Measurements from ENCODE around the gene ADAM19. TPM values are rescaled to one million over a fixed set of nuclear protein-coding genes. Genes with fewer than 3 reads are reported as not detected.

ADAM19 gene
- polyA plus RNA-seq, 1 of the 3 experiments (the other 2 are of a cell fraction), result 46.9 TPM

- Histone ChIP-seq H2AFZ (ENCODE audit: low read depth) (no peak overlapping the region), H3K9me3 (no peaks in the 10 kb centered on the region), H3K9ac (no peak overlapping the region), H3K27ac (ENCODE audit: low read depth in 2 of 2, low read length in 1 of 2) (no peak overlapping the region), H3K9me2 (no peaks in the 10 kb centered on the region), H3K4me1 (ENCODE audit: control insufficient read depth in 1 of 2, insufficient read depth in 2 of 2, low read depth in 1 of 2, low read length in 1 of 2) (peaks cover 0 to 12% of the 10 kb centered on the region in 2 experiments; a peak in 3 of 4 replicates), H3F3A (replicated peaks; ENCODE audit: insufficient read depth) (peaks cover 15% of the 10 kb centered on the region), H4K20me1 (ENCODE audit: insufficient read depth) (peaks cover 5% of the 10 kb centered on the region; the same call in 1 of the 2 replicates), H3K79me2 (ENCODE audit: insufficient read depth) (peaks cover 84% of the 10 kb centered on the region), H3K4me2 (no peak overlapping the region), H3K4me3 (ENCODE audit: low read depth in 2 of 2, low read length in 1 of 2) (no peak overlapping the region), H3K36me3 (replicated peaks in 1 of 2; ENCODE audit: control insufficient read depth in 1 of 2, insufficient read depth in 2 of 2, low read length in 1 of 2) (peaks cover 46 to 78% of the 10 kb centered on the region in 2 experiments), H3K27me3 (ENCODE audit: insufficient read depth) (no peaks in the 10 kb centered on the region)
- TF ChIP-seq FOXM1 (IDR thresholded peaks at IDR 0.05; ENCODE audit: low read depth) (no peak), NFIC (IDR thresholded peaks at IDR 0.05; ENCODE audit: borderline replicate concordance) (no peak), JUND (IDR thresholded peaks at IDR 0.05) (no peak), RCOR1 (IDR thresholded peaks at IDR 0.05; ENCODE audit: low read length) (no peak), SMC3 (IDR thresholded peaks at IDR 0.05; ENCODE audit: low read depth, low read length) (no peak), TCF12 (IDR thresholded peaks at IDR 0.05) (no peak), MAX (IDR thresholded peaks at IDR 0.05; ENCODE audit: low read depth) (no peak), ELF1 (IDR thresholded peaks at IDR 0.05) (no peak), SIN3A (IDR thresholded peaks at IDR 0.05; ENCODE audit: borderline replicate concordance, low read depth, low read length) (no peak), RFX5 (IDR thresholded peaks at IDR 0.05; ENCODE audit: low read length) (no peak), RXRA (IDR thresholded peaks at IDR 0.05; ENCODE audit: borderline replicate concordance, low read depth) (no peak), YY1 (IDR thresholded peaks at IDR 0.05; ENCODE audit: low read depth) (no peak), TEAD4 (IDR thresholded peaks at IDR 0.05; ENCODE audit: borderline replicate concordance, insufficient read depth) (no peak), MXI1 (IDR thresholded peaks at IDR 0.05; ENCODE audit: low read depth, low read length) (no peak), GATA2 (CRISPR knock-in tag; IDR thresholded peaks at IDR 0.05) (no peak), FOSL2 (IDR thresholded peaks at IDR 0.05; ENCODE audit: borderline replicate concordance, low read depth) (no peak), NRF1 (IDR thresholded peaks at IDR 0.05; ENCODE audit: low read depth, low read length) (no peak)
- TF ChIP-seq, protein P1, sequence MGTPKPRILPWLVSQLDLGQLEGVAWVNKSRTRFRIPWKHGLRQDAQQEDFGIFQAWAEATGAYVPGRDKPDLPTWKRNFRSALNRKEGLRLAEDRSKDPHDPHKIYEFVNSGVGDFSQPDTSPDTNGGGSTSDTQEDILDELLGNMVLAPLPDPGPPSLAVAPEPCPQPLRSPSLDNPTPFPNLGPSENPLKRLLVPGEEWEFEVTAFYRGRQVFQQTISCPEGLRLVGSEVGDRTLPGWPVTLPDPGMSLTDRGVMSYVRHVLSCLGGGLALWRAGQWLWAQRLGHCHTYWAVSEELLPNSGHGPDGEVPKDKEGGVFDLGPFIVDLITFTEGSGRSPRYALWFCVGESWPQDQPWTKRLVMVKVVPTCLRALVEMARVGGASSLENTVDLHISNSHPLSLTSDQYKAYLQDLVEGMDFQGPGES (IDR thresholded peaks at IDR 0.05; ENCODE audit: low read depth, low read length), result no peak
- TF ChIP-seq, protein P2, sequence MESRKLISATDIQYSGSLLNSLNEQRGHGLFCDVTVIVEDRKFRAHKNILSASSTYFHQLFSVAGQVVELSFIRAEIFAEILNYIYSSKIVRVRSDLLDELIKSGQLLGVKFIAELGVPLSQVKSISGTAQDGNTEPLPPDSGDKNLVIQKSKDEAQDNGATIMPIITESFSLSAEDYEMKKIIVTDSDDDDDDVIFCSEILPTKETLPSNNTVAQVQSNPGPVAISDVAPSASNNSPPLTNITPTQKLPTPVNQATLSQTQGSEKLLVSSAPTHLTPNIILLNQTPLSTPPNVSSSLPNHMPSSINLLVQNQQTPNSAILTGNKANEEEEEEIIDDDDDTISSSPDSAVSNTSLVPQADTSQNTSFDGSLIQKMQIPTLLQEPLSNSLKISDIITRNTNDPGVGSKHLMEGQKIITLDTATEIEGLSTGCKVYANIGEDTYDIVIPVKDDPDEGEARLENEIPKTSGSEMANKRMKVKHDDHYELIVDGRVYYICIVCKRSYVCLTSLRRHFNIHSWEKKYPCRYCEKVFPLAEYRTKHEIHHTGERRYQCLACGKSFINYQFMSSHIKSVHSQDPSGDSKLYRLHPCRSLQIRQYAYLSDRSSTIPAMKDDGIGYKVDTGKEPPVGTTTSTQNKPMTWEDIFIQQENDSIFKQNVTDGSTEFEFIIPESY (IDR thresholded peaks at IDR 0.05; ENCODE audit: borderline replicate concordance, low read depth), result no peak
- TF ChIP-seq, protein P3, sequence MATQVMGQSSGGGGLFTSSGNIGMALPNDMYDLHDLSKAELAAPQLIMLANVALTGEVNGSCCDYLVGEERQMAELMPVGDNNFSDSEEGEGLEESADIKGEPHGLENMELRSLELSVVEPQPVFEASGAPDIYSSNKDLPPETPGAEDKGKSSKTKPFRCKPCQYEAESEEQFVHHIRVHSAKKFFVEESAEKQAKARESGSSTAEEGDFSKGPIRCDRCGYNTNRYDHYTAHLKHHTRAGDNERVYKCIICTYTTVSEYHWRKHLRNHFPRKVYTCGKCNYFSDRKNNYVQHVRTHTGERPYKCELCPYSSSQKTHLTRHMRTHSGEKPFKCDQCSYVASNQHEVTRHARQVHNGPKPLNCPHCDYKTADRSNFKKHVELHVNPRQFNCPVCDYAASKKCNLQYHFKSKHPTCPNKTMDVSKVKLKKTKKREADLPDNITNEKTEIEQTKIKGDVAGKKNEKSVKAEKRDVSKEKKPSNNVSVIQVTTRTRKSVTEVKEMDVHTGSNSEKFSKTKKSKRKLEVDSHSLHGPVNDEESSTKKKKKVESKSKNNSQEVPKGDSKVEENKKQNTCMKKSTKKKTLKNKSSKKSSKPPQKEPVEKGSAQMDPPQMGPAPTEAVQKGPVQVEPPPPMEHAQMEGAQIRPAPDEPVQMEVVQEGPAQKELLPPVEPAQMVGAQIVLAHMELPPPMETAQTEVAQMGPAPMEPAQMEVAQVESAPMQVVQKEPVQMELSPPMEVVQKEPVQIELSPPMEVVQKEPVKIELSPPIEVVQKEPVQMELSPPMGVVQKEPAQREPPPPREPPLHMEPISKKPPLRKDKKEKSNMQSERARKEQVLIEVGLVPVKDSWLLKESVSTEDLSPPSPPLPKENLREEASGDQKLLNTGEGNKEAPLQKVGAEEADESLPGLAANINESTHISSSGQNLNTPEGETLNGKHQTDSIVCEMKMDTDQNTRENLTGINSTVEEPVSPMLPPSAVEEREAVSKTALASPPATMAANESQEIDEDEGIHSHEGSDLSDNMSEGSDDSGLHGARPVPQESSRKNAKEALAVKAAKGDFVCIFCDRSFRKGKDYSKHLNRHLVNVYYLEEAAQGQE (IDR thresholded peaks at IDR 0.05; ENCODE audit: low read depth, low read length), result no peak
- WGBS (ENCODE audit: low lambda C conversion rate), result 81% methylated on average over 8 of the region's 14 CpGs
- ChIA-PET CTCF (interaction anchor here (1.1 to 1.2 kb wide), 2 partner anchors 11 to 18 kb away, joined by 3 read pairs; no protein-coding TSS in a partner anchor), POLR2A (no interaction called here)
- DNase-seq, result no peak
Observed at GRCh38 chr5:157506981-157507780, 68.4 kb downstream of the ADAM19 start.

Measured in SK-N-SH (cell line).